HG03469 (cell line): ENCODE measurements around the gene SP110.
A peak's percentile ranks its signal among the peaks of the same experiment; 100 is the strongest.
"Not testable (repeated sequence)": the region's sequence is repeated elsewhere in the genome, so short reads cannot be mapped to it uniquely, and the experiment has no call there.

ENCODE experiments used
- ATAC-seq: cut with Tn5 transposase; IDR thresholded peaks from one replicate; pipeline ENCODE4 v1.9.1; 2021; ENCODE audit warnings: mild to moderate bottlenecking, moderate library complexity, moderate number of reproducible peaks; ENCODE audit not compliant: unreplicated experiment

Gene SP110

DNA sequence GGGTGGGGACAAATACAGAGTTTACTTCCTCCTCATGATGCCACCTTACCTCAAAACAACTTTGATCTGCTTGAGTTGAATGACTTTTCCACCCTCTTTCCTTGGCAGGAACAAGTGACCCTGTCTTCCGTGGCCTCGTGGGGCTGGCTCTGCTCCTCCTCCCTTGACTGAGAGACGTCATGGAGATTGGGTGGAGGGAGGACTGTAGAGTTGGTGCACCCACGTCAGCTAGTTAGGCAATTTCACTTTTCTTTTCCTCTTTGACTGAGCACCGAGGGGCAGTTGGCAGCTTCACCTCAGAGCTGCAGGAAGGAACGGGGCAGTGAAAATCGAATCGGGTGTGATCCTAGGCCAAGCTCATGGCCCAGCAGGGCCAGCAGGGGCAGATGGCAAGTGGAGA is 5.7 kb upstream of the SP110 start, which contains the start of gene SP140:
Gene SP140 (plus strand): TSS at position 251 of the 400 bp plus-strand sequence. CDS start 109 bp downstream, at position 360.
- peak; percentile 61 for ATAC-seq

DNA sequence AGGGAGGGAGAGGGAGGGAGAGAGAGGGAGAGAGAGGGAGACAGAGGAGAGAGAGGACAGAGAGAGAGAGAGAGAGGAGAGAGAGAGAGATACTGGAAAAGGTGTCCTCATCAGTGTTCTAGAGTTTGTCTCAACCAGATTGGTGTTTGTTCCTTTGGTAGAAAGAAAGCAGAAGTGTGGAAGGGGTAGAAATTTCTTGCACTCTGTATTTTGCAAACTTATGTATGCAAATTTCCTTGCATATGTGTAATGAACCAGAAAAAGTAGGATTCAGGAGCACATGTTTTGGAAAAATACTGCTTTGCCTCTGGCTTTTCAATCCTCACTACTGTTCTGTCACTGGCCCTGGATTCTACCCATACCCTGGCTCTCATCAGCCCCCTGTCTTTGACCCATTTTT is 4.7 kb upstream of the SP110 start:
- ATAC-seq, result no peak

DNA sequence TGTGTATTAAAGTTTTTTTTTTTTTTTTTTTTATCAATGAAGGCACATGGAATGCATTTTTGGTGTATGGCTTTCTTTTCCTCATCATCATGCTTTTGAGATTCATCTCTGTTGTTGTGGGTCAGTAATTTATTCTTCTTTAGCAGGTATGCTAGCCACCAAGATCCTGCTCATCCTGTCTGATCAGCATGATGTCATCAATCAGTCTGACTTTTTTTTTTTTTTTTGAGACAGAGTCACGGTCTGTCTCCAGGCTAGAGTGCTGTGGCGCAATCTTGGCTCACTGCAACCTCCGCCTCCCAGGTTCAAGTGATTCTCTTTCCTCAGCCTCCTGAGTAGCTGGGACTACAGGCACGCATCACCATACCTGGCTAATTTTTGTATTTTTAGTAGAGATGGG is 3.0 kb upstream of the SP110 start:
- not testable (repeated sequence) for ATAC-seq

DNA sequence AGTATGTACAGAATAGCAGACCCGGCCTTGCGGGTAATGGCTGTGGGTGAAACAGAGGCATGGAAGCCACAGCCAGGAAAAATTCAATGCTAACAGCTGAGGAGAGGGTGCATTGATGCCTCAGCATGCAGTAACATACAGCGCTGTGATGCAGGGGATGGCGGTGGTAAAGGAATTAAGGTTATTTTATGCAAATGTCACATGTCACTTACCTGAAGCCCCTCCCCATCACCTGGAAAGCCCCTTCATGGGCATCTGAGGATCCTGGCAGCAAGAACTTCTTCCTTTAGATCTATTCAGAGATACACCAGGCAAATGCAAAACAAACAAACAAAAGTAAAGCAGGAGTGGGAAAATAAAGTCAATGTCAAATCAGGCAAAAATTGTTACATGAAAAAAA is 1.7 kb upstream of the SP110 start:
- ATAC-seq, result no peak

DNA sequence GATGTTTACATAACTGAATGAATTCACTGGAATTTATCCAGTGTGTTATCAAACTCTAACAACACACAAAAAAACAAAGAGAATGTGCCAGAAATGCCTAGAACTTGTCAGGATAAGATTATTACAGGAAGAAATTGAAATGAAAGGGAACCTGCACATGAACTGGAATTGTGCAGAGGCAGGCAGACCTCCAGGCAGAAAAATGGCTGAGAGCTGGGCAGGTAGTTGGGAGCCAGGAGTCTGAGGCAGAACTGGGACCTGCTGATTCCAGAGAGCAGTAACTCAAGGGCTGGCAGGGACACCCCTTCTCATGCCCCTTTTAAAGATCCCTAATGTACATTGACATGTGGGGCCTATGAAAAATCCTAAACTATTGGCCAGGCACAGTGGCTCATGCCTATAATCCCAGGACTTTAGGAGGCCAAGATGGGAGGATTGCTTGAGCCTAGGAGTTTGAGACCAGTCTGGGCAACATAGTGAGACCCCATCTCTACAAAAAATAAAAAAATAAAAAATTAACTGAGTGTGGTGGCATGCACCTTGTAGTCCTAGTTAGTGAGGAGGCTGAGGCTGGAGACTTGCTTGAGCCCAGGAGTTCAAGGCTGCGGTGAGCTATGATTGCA is 674 bp upstream of the SP110 start:
- no peak for ATAC-seq

DNA sequence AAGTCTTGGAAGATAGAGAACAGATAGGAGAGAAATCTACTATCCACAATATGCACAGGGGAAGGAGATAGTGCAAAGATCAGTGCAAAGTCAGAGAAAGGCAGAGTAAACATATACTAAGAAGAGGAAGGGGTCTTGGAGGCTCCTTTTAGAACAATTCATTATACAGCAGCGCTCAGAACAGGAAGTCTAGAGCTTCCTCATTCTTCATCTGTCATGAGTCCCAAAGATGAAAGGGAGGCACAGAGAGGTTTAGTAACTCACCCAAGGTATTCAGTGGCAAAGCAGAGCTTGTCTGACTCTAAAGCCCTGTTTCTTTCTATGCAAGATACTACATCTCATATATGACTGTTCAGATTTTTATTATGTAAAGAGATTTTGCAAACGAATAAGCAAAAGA is 1.4 kb downstream of the SP110 start:
- no peak for ATAC-seq

DNA sequence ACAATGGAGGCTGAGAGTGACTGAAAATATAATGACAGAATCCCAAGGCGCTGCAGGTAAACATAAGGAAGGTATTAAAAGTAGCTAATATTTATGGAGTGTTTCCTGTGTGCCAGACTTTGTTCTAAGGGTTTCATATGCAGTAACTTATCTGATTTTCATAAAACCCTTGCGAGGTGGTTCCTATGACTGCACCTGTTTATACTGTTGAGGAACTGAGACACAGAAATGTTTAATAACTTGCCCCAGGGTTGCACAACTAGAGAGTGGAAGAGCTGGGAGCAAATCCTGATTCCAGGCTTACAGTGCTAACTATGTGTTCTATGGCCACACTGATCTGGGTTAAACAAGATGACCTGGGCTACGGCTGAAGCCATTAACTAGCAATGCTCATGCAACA is 2.4 kb downstream of the SP110 start:
- no peak for ATAC-seq

DNA sequence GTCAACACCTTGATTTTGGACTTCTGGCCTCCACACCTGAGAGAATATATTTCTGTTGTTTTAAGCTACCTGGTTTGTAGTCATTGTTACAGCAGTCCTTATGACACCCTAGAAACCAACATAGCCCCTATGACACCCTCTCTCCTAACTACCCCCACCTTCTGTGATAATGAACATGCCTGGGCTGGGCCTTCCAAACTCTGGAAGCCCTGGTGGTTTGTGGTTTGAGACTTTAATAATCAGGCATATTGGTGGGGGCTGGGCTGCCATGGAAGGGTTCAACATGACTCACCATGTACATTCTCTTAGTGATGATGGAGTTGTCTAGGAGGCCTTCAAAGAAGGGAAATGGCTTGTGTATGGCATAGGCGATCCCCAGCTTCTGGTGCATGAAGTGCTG is 3.3 kb downstream of the SP110 start:
- ATAC-seq, result no peak

DNA sequence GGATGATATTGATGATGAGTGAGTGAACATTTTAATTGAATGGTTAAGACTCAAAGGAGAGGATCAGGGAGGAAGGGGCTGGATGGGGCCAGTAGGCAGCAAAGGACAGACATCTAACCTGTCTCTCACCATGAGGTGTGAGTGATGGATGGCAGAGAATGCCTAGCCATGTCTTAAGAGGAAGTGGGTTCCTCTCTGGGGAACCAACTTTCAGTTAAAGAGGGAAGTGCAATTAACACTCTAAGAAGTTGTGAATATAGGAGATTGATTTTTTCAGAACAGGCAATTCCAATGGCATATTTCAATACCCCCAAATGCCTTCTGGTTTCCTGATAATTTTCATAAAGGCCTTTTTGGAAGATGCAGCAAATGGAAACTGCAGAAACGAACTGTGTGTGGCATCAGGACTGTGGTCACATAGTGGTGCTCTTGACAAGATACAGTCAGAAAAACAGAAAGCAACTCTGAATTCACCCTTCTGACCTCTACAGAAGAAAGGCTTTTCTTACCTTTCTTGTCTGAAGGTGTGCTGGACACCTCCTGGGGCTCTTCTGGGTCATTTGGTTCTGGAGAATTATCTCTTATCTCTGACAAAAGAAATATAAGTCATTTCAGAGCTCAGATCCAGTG is 10.2 kb downstream of the SP110 start:
- ATAC-seq, result peak; percentile 34

DNA sequence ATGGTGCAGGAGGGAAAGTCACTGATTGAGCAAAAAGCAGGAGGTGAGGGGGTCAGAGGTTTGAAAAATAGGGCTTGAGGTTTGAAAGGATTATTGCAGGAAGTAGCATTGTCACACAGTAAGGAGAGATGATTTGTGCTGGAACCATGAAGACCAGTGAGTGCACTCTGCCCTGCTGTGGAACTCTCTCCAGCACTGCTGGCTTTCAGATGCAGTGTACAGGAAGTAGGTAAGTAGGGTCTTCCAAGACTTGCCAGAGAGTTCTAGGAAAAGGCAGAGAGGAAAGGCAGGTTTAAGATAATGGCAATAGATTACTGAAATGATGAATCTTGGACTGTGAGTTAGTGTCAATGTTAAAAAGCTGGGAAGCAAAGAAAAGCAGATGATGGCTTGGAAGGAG is 11.2 kb downstream of the SP110 start:
- ATAC-seq, result no peak

DNA sequence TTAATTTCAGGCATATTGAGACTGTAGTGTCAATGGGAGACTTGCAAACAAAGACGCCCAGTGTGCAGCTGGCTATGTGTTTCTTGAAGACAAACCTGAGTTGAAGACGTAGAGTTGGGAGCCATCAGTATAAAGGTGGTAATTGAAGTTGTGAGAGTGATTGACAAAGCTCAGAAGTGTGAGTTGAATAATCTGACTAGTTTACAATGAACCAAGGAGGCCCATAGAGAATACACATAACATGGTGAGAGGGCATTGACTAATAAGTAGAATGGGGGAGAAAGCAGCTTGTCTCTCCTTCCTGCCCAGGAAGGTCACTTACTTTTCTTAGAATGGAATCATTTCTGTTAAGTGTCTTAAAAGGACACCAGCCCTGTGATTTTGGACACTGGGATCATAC is 14.1 kb downstream of the SP110 start:
- no peak for ATAC-seq

DNA sequence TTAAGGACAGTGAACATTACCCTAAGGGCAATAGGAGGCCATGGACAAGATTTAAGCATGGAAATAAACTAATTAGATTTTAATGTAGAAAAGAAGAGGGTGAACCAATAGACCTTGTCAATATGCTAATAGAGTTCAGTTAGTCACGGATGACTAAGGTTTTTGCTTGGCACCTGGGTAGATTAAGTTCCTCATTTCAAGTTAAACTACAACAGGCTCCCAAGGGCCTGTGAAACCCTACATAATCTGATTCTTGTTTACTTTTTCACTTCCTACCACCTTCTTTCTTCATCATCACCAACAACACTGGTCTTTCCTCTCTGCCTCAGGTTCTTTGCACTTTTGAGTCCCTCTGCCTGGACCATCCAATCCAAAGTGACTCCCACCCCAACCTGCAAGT is 14.8 kb downstream of the SP110 start:
- ATAC-seq, result peak; percentile 37

DNA sequence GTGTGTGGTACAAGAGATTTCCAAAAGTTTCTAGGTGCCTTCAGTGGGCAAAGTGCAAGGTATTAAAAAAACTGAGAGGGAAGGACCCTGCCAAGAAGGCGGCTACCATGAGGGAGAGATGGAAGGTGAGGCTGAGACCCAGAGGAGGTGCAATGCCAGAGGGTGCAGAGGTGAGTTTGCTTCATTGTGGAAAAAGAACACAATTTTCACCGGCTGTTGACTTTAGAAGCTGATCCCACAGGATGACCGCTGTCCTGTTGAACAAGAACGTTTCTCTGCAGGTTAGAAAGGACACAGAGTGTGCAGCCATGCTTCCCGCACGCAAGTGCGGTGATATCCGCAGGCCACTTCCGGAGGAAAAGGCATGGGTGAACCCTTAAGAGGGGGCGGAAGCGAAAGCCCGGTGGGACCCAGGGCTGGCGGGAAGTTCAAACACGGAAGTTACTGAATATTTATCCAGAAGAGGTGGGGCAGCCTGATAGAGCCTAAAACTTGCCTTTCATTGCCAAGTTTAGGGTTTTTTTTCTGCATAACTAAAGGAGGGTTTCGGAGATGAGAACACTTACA is 16.6 kb downstream of the SP110 start:
- peak; percentile 38 for ATAC-seq

DNA sequence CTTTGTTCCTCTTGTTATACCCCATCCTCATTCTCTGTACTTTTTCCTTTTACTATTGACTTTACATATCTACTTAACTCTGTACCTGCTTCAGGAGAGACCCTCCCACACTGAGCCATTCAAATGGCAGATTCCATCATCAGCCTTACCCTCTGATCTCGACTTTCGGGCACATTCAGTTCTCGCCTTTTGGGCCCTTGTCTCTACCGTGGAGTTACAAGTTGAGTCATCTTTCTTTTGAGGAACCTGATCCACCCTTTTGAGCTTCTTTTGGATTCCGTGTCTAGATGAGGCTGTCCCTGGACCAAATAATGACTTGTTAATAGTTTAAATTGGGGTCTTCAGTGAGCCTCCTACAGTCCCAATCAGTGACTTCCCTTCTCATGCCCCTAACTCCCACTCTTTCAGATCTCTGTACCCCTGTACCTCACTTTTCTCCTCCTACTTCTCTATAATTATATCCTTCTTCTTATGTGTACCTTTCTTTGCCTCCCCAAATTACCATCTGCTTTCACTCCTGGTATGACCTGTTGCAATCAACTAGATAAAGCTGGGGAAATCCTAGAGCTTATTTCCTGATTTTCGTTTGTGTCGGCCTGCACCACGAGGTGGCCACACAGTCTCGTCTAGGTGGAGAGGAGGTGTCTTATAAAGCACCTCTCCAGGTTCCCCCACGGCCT is 17.2 kb downstream of the SP110 start:
- ATAC-seq, result peak; percentile 30

DNA sequence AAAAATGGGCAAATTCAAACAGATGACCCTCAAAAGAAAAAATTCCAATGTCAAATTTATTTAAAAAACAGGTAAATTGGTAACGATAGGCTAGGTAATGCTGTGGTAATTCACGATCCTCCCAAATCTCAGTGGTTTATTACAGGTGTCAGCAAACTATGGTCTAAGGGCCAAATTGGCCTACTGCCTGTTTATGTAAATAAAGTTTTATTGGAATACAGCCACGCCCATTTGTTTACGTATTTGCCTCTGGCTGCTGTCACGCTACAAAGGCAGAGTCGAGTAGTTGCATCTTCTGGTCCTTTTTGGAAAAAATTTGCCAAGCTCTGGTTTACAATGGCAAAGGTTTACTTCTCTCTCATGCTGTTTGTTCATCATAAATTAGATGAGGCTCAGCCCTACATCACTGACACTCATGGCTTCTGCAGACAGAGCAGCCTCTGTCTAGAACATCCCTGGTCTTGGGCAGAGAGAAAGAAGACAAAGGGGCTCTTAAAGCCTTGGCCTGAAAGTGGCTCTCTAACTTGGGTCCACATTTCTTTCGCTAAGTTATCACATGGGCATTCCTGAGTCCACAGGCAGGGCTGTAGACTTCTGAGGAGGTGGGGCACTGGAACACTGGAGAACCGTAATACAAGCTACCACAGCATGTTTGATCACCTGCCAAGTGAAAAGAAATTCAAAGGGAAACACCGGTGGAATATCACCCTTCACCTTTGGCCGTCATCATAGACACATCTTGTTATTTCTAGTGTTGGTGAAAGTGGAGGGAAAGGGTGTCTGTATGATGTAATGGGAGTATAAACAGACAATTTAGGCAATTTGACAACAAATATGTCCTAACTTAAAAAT is 34.8 kb downstream of the SP110 start:
- ATAC-seq, result no peak

DNA sequence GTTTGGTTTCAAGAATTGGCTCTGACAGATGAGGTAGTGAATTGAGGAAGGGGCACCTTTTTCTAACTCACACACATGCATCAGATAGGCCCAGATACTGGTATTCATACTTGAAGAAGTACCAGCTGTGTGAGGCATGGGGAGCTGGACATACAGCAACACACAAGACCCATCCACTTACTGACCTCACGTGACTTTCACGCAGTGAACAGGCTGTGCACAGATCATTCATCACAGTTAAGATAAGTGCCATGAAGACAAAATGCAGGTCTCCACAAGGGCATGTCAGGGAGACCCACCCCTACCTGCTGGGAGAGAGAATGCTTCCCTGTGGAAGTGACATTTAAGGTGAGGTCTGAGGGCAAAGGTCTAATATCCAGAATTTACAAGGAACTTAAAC is 38.6 kb downstream of the SP110 start:
- no peak for ATAC-seq

DNA sequence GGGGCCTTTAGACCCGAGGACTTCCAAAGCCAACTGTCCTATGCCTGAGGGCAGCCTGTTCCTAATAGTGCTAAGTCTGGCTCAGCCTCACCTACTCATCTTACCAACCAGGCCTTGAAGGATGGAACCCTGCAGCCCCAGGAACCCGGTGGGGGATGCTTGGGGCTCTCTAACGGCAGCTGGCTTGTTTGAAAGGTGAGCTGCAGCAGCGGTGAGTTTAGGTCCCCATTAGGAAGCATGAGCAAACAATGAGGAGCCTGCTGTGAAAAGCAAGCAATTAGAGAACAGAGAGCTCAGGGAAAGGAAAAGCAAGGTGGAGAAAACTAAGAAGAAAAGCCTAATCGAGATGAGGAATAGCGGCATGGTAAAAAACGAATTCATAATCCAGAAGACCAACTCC is 39.9 kb downstream of the SP110 start:
- no peak for ATAC-seq

DNA sequence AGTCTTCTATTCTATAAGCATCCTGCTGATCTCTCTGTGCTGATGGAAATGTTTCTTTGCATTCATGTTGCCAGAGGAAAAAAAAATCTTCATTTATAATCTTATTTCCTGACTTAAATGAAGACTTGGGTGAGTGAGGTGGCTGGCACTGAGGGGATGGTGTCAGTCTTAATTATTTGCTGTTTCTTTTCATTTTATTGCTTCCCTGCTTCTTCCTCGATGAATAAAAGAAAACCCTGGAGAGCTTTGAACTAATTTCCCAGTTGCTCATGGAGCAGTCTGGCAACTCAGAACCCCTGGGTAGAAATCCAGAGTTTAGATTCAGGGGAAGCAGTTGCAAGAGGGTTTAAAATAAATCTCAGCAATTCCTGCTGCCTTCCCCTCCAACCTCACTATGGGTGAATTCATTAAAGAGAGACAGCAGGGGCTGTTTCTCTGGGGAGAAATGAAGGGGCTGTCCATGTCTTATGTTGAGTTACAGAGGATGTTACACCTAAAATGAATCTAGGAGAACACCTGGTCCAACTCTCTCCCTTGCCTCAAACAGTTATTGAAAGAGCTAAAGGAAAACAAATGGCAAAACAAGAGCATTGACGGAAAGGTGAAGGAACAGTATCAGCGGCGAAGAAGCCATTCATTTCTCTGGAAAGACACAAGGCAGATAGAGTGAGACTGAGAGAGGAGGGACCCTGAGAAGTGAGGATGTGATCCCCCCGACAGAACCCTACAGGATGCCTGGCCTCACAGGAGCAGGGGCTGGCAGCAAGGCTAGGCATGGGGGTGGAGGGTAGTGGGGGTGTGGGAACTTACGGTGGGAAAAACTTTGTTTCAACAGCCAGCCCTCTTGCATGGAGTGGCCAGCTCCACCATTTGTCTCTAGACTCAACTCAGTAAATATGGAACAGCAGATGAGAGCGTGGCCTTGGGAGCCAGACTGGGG is 41.0 kb downstream of the SP110 start:
- no peak for ATAC-seq

DNA sequence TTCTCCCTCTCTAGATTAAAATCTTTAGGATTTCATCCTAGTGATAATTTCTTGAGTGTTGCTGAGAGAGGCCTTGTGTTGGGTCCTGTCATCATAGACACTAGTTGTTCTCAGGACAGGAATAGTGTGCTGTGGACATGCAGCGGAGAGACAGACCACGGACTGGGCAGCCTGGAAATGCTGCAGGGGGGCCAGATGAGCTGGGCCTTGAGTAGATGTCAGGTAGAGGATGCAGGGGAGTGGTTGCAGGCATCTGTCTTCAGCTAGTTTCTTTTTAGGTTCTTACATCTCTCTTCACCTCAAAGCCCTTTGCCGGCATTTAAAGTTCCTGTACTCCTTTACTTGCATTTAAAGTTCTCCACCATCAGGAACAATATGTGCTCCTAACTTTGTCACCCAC is 42.8 kb downstream of the SP110 start:
- ATAC-seq, result no peak

DNA sequence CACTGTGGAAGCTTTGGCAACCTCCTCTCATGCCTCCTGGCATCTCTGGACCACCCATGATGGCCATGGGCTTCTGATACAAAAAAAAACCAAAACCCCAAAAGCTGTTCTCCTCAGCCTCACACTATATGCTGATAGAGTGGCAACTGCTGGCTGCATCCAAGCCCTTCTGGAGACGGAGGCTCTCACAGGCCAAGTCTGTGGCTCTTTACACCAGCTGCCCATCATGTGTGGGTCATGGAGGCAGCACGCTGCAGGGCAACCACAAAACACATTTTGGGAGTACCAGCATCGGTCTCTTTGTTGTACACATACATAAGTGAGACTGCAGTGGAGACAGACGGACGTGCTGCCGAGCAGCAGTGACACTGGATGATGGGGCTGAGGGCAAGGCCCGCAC is 45.3 kb downstream of the SP110 start:
- ATAC-seq, result no peak
